Measurements from ENCODE around the gene MIPOL1. TPM values are rescaled to one million over a fixed set of nuclear protein-coding genes. Genes with fewer than 3 reads are reported as not detected.
A peak's percentile ranks its signal among the peaks of the same experiment; 100 is the strongest.

MIPOL1 gene
- total RNA-seq, 3 donors from 2014 or later (not counting 1 experiment from before 2014, with no cell fraction given), result not detected

- H3K27me3 Mint-ChIP-seq (ENCODE audit: low read depth in 2 of 2), result peaks cover 56 to 73% of the 10 kb centered on the region in 2 donors
- H3K4me3 Mint-ChIP-seq, result no peak overlapping the region
- intact Hi-C loops (cut with micrococcal nuclease), result no loop called here
- no peak for ATAC-seq
- no peak for DNase-seq
- WGBS (ENCODE audit: insufficient coverage), result 14% methylated on average over 58 of the region's 58 CpGs
- H3K36me3 Mint-ChIP-seq, result peaks cover 30% of the 10 kb centered on the region
- H3K36me3 ChIP-seq (ENCODE audit: control insufficient read depth, insufficient read depth, low read length), result no peaks in the 10 kb centered on the region
- peaks cover 10% of the 10 kb centered on the region for H3K4me1 ChIP-seq (ENCODE audit: control insufficient read depth, insufficient read depth, low read length)
- no peak overlapping the region for H3K4me3 ChIP-seq (ENCODE audit: low read length)
- peaks cover 56% of the 10 kb centered on the region for H3K27me3 ChIP-seq (ENCODE audit: control insufficient read depth, insufficient read depth, low read length)
- H3K4me1 Mint-ChIP-seq, result peaks cover 0 to 5% of the 10 kb centered on the region in 2 donors
- no peak overlapping the region for H3K27ac Mint-ChIP-seq
- peaks cover 0 to 3% of the 10 kb centered on the region in 2 donors for H3K9me3 Mint-ChIP-seq
- TF ChIP-seq CTCF (IDR thresholded peaks at IDR 0.05), result no peak
- H3K9me3 ChIP-seq (ENCODE audit: control insufficient read depth, insufficient read depth, low read length), result peaks cover 9% of the 10 kb centered on the region
- no peak overlapping the region for H3K27ac ChIP-seq (ENCODE audit: low read length)
Observed at GRCh38 chr14:37591941-37592481, 394.3 kb downstream of the MIPOL1 start.

GRCh38 chr14:37592482-37593408, 395.0 kb downstream of the MIPOL1 start:
- H3K27me3 Mint-ChIP-seq (ENCODE audit: low read depth in 2 of 2), result peaks cover 54 to 71% of the 10 kb centered on the region in 2 donors
- H3K36me3 Mint-ChIP-seq, result peaks cover 30% of the 10 kb centered on the region
- H3K9me3 Mint-ChIP-seq, result peaks cover 0 to 3% of the 10 kb centered on the region in 2 donors
- Histone ChIP-seq H3K9me3 (ENCODE audit: control insufficient read depth, insufficient read depth, low read length) (peaks cover 13% of the 10 kb centered on the region), H3K27me3 (ENCODE audit: control insufficient read depth, insufficient read depth, low read length) (peaks cover 61% of the 10 kb centered on the region), H3K4me1 (ENCODE audit: control insufficient read depth, insufficient read depth, low read length) (peaks cover 13% of the 10 kb centered on the region), H3K4me3 (ENCODE audit: low read length) (no peak overlapping the region), H3K27ac (ENCODE audit: low read length) (no peak overlapping the region), H3K36me3 (ENCODE audit: control insufficient read depth, insufficient read depth, low read length) (no peaks in the 10 kb centered on the region)
- intact Hi-C loops (cut with micrococcal nuclease), result no loop called here
- H3K27ac Mint-ChIP-seq, result no peak overlapping the region
- H3K4me3 Mint-ChIP-seq, result no peak overlapping the region
- ATAC-seq, result no peak
- peaks cover 0 to 5% of the 10 kb centered on the region in 2 donors for H3K4me1 Mint-ChIP-seq
- TF ChIP-seq CTCF (IDR thresholded peaks at IDR 0.05), result no peak
- DNase-seq, result no peak
- whole genome bisulfite sequencing (ENCODE audit: insufficient coverage), result 17% methylated on average over 41 of the region's 42 CpGs

- WGBS (ENCODE audit: insufficient coverage), result 0% methylated on average over 1 of the region's 14 CpGs
- H3K27me3 ChIP-seq (ENCODE audit: control insufficient read depth, insufficient read depth, low read length), result peaks cover 63% of the 10 kb centered on the region
Observed at GRCh38 chr14:37593511-37594237, 395.9 kb downstream of the MIPOL1 start.

More at GRCh38 chr14:37593511-37594237, 395.9 kb downstream of the MIPOL1 start:
- H3K4me1 Mint-ChIP-seq, result peaks cover 0 to 5% of the 10 kb centered on the region in 2 donors
- intact Hi-C loops (cut with micrococcal nuclease), result no loop called here
- ATAC-seq, result no peak
- H3K27ac ChIP-seq (ENCODE audit: low read length), result no peak overlapping the region
- no peak overlapping the region for H3K27ac Mint-ChIP-seq
- H3K4me3 Mint-ChIP-seq, result peak overlapping the region; percentile 55
- peaks cover 30% of the 10 kb centered on the region for H3K36me3 Mint-ChIP-seq
- TF ChIP-seq CTCF (IDR thresholded peaks at IDR 0.05), result no peak
- peaks cover 16% of the 10 kb centered on the region for H3K9me3 ChIP-seq (ENCODE audit: control insufficient read depth, insufficient read depth, low read length)
- H3K4me1 ChIP-seq (ENCODE audit: control insufficient read depth, insufficient read depth, low read length), result peaks cover 18% of the 10 kb centered on the region
- H3K4me3 ChIP-seq (ENCODE audit: low read length), result no peak overlapping the region
- DNase-seq, result no peak
- peaks cover 55 to 64% of the 10 kb centered on the region in 2 donors for H3K27me3 Mint-ChIP-seq (ENCODE audit: low read depth in 2 of 2)
- H3K36me3 ChIP-seq (ENCODE audit: control insufficient read depth, insufficient read depth, low read length), result no peaks in the 10 kb centered on the region
- peaks cover 0 to 3% of the 10 kb centered on the region in 2 donors for H3K9me3 Mint-ChIP-seq
